Measurements from ENCODE around the gene TBL3. TPM values are rescaled to one million over a fixed set of nuclear protein-coding genes. Genes with fewer than 3 reads are reported as not detected.

The TBL3 gene
- total and polyA plus RNA-seq, 9 of the 15 experiments (the other 6 are each of a cell fraction or from before 2014, with no cell fraction given): 0.97 to 117 (median 24.5) TPM

GRCh38 chr16:1930338-1930720 is 41.5 kb upstream of the TBL3 start:
- no peaks in the 10 kb centered on the region for H3K9me1 ChIP-seq (ENCODE audit: control insufficient read depth, insufficient read depth, low read length)
- no peak overlapping the region for H3K9ac ChIP-seq (ENCODE audit: insufficient read depth in 1 of 2, low read depth in 2 of 2, low read length in 2 of 2)
- H3K9me3 ChIP-seq (replicated peaks; ENCODE audit: control insufficient read depth, insufficient read depth, low read depth, low read length): no peaks in the 10 kb centered on the region
- H3K27ac ChIP-seq (ENCODE audit: extremely low read depth, low read depth, low read length): no peak overlapping the region
- TF ChIP-seq AFF1 (IDR thresholded peaks at IDR 0.05; ENCODE audit: low read depth in 1 of 2, partially characterized antibody in 2 of 2) (no peak), STAG1 (CRISPR knock-in tag; IDR thresholded peaks at IDR 0.05; ENCODE audit: borderline replicate concordance) (no peak), HNRNPH1 (optimal IDR thresholded peaks at IDR 0.05; ENCODE audit: low read depth, low read length) (no peak), POLR3G (IDR thresholded peaks at IDR 0.05; ENCODE audit: extremely low read depth, insufficient read length, insufficient replicate concordance) (no peak), ATF7 (IDR thresholded peaks at IDR 0.05) (no peak), PCBP1 (IDR thresholded peaks at IDR 0.05; ENCODE audit: low read depth, low read length, poor library complexity, severe bottlenecking) (peak; percentile 61), ETS1 (conservative IDR thresholded peaks at IDR 0.05; ENCODE audit: control insufficient read depth, low read depth, low read length) (no peak), RCOR1 (IDR thresholded peaks at IDR 0.05; ENCODE audit: borderline replicate concordance in 1 of 2, low read depth in 2 of 2, low read length in 2 of 2) (no peak), XRCC5 (IDR thresholded peaks at IDR 0.05; ENCODE audit: low read depth, low read length) (no peak), ZNF740 (CRISPR knock-in tag; IDR thresholded peaks at IDR 0.05) (no peak), ZNF740 (tag; IDR thresholded peaks at IDR 0.05) (0 out of 4 replicates have a peak, but pooled peaks of 1 of the 2 experiments have one; percentile 10), MCM5 (IDR thresholded peaks at IDR 0.05; ENCODE audit: low read depth) (no peak)
- in situ Hi-C loops (cut with MboI): loop anchor here (5.0 kb wide), 1 partner anchor 148 kb away; the partner anchor contains the start of genes NUBP2 and SPSB3
- no peak for DNase-seq (ENCODE audit: extremely low read depth in 1 of 4, low spot score in 3 of 4)
- no peaks in the 10 kb centered on the region for H3K36me3 ChIP-seq (ENCODE audit: control insufficient read depth, insufficient read depth, low read length)
- no peak for FAIRE-seq
- H3K4me3 ChIP-seq: no peak overlapping the region
- no peaks in the 10 kb centered on the region for H4K20me1 ChIP-seq (replicated peaks; ENCODE audit: control insufficient read depth, insufficient read depth, low read length)
- ATAC-seq: no peak
- CTCF ChIA-PET (ENCODE audit: low intra/inter-chr PET ratio): interaction anchor here (0.6 to 3.4 kb wide), 7 partner anchors 58 to 683 kb away, joined by 3 to 51 read pairs (median 8); partner anchors contain the start of genes EME2, MEIOB and MRPS34
- POLR2A ChIA-PET: no interaction called here
- BruUV-seq (replicated peaks): no TSS peak
- peaks cover 7 to 43% of the 10 kb centered on the region in 2 experiments; a peak in 4 of 5 replicates for H3K4me1 ChIP-seq (replicated peaks in 1 of 2; ENCODE audit: control insufficient read depth in 2 of 2, insufficient read depth in 2 of 2, low read length in 2 of 2)
- no peaks in the 10 kb centered on the region for H3K79me2 ChIP-seq (ENCODE audit: control insufficient read depth, insufficient read depth, low read length)
- H3K27me3 ChIP-seq (ENCODE audit: control insufficient read depth in 2 of 2, insufficient read depth in 2 of 2, low read length in 2 of 2): no peaks in the 10 kb centered on the region
- WGBS (ENCODE audit: insufficient coverage, low coverage, missing lambda C conversion rate): 73% methylated on average over 5 of the region's 10 CpGs
- H2AFZ ChIP-seq (ENCODE audit: low read depth, low read length): peak overlapping the region; percentile 95
- H3K4me2 ChIP-seq (ENCODE audit: insufficient read depth, low read length): no peak overlapping the region
- intact Hi-C loops (cut with micrococcal nuclease): no loop called here
